G401.6 (cell line): Measurements from ENCODE around the gene RAB9B.

Experiments used
- FAIRE-seq: peaks from 2 replicates; lab custom pipeline; 2012; peaks lifted over from hg19 to GRCh38; lab: Jason Lieb, UNC

The RAB9B gene

GRCh38 chrX:103806862-103807474, 25.1 kb downstream of the RAB9B start:
- FAIRE-seq: no peak

- no peak for FAIRE-seq
These were observed 26.2 kb downstream of the RAB9B start for GRCh38 chrX:103805860-103806259.

DNA sequence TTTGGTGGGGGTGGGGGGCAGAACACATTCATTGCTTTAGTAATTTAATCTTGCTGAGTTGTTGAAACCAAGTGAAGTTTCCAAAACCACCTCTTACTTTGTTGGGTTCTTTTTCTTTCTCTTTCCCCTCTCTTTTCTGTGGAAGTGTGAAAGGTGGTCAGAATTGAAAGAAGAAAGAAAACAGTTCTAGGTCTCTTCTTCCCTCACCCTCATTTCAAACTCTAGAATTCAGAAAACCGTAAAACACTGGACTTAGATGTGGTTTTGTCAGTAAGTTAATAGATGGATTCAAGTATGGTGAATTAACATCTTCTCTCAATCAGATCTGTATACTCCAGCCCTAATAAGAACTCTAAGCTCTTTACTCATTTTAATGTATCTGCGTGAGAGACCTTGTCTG, 31.7 kb downstream of the RAB9B start:
- no peak for FAIRE-seq

DNA sequence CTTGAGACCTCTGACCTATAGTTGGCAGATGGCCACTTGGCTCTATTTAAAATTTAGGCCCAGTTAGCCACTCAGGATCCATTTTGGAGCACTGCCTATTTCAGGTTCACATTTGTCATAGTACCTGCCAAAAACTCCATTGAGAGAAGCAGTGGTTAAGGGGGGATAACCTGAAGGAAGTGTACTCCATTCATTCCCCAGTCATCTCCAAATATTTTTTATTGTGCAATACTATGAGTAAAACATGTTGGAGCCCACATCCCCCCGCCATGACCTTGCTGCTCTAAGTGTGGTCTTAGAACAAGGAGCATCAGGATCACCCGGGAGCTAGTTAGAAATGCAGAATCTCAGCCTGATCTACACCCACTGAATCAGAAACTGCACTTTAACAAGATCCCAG, 34.4 kb downstream of the RAB9B start:
- FAIRE-seq: no peak

- no peak for FAIRE-seq
These were observed 37.9 kb downstream of the RAB9B start for GRCh38 chrX:103794119-103794518.

- no peak for FAIRE-seq
These were observed 38.5 kb downstream of the RAB9B start for GRCh38 chrX:103793545-103793940.

GRCh38 chrX:103792916-103793544, 39.0 kb downstream of the RAB9B start:
- no peak for FAIRE-seq

DNA sequence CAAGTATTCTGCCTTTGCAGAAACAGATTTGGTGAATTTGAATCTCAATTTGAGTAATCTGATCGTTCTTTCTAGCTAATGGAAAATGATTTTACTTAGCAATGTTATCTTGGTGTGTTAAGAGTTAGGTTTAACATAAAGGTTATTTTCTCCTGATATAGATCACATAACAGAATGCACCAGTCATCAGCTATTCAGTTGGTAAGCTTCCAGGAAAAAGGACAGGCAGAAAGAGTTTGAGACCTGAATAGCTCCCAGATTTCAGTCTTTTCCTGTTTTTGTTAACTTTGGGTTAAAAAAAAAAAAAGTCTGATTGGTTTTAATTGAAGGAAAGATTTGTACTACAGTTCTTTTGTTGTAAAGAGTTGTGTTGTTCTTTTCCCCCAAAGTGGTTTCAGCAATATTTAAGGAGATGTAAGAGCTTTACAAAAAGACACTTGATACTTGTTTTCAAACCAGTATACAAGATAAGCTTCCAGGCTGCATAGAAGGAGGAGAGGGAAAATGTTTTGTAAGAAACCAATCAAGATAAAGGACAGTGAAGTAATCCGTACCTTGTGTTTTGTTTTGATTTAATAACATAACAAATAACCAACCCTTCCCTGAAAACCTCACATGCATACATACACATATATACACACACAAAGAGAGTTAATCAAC, 40.1 kb downstream of the RAB9B start:
- FAIRE-seq: no peak

- no peak for FAIRE-seq
These were observed 40.8 kb downstream of the RAB9B start for GRCh38 chrX:103791228-103791627.

DNA sequence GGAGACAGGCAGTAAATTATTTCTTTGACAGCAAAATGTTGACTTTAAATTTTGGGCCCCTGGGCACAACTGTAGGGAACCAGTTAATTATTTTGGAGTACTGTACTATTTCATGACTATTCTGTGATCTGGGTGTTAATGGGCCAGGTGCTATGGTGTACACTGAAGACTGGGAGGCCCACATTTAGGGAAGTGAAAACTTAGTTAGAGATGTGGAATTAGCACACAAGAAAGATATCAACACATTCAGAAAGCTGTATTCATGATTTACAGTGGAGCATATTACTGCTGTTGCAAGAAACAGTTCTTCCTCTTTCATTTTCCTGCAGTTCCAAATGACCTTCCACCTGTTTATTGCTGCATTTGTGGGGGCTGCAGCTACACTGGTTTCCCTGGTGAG, 43.1 kb downstream of the RAB9B start:
- FAIRE-seq: no peak

GRCh38 chrX:103783971-103784370, 48.1 kb downstream of the RAB9B start:
- no peak for FAIRE-seq

DNA sequence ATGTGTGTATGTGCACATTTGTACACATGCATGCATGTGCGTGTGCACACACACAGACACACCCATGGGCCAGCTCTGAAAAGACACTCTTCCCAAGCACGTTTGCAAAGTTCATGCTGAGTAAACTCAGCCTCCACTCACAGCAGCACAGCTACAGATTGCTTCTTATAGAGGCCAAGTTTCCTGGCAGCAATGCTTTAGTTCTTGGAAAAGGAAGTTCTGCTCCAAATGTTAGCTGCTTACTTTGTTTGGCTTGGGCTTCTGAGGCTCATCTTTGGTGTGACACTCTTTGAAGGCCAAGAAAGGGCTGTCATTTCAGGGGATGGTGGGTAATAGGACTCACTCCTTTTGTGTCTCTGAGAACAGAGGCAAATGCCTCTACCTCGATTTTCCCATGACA, 48.9 kb downstream of the RAB9B start:
- no peak for FAIRE-seq

DNA sequence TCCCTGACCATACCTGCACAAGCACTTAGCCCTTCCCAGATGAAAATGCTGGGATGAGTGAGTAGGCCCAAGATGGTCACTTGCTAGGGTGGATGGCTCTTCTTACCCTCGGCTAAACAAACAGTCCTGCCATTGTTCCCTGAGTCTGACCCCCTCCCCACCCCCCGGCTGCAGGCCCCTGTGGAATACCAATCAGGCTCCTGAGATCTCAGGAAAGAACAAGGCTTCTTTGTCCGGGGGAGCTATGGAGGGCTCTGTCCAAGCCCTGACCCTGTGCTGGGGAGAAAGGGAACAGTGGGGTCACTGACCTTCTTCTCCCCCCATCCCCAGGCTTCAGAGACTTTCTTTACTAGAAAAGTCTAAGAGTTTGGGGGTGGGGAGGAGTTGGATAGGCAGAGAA, 49.4 kb downstream of the RAB9B start:
- FAIRE-seq: no peak

- FAIRE-seq: no peak
These were observed 50.4 kb downstream of the RAB9B start for GRCh38 chrX:103781706-103782105.

- no peak for FAIRE-seq
These were observed 51.0 kb downstream of the RAB9B start for GRCh38 chrX:103781062-103781402.

DNA sequence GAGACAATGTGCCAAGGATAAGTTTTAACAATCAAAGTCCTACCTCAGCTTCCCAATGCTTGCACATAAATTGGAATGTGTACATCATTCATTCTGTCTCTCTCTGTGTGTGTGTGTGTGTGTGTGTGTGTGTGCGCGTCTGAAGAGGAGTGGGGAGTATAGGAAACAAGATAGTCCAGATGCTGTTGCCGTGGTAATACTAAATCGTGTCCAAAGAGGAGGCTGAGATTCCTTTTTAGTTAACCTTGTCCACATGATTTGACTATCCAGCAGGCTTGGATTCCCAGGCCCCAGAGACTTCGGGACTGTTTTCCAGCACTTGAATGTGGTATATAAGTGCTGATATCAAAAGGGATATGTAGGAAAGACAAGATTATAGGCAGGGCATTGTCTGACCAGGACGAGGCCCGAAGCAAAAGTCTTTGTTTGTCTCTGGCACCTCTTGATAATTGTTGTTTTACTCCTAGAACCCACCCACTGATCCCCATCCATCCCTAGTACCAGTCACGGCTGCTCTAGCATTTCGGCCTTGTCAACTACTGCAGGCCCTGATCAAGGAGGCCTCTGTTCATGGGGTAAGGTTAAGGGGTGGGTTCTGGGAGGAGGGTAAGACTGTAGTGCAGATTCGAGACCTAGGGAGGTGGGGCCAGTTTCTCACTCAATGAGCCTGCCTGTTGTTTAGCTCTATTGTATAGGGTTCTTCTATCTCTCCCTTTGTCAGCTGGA, 51.6 kb downstream of the RAB9B start:
- FAIRE-seq: no peak

DNA sequence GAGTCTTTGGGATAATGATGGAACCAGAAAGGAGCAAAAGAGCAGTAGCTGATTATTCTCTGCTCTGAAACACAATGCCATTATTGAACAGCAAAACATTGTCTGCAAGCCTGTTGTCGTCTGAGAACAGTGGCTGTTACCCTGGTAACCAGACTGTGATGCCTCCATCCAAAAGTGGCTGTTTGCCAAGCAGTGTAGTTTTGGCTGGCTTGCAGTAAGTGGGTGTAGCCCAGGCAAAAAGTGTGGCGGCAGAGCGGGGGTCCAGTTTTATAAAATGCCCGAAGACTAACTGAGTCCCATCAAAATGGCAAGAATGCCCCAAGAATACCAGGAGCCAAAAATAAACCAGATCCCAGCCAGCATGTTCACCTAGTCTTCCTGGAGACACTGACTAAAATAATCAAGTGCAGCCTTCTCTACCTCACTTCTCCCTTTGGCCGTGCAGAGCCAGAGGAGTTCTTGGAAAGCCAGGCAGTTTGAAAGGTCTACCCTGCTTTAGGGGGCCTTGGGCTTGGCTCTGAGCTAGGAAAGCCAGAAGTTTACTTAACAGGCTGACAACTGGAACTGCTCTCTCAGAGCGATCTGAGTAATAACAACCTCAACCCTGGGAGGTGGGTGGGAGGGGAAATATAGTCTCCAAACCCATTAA, 52.8 kb downstream of the RAB9B start:
- FAIRE-seq: no peak

DNA sequence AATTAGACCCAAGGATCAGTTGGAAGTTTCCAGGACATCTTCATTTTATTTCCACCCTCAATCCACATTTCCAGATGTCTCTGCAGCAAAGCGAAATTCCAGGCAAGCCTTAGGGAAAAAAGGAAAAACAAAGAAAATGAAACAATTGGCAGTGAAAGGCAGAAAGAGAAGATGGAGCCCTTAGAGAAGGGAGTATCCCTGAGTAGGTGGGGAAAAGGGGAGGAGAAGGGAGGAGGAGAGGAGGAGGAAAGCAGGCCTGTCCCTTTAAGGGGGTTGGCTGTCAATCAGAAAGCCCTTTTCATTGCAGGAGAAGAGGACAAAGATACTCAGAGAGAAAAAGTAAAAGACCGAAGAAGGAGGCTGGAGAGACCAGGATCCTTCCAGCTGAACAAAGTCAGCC, 55.5 kb downstream of the RAB9B start, which contains the start of gene PLP1:
Gene PLP1, plus strand, starts transcription at position 295 of the 400 bp plus-strand sequence. CDS start 156 bp downstream, outside the sequence.
- no peak for FAIRE-seq

DNA sequence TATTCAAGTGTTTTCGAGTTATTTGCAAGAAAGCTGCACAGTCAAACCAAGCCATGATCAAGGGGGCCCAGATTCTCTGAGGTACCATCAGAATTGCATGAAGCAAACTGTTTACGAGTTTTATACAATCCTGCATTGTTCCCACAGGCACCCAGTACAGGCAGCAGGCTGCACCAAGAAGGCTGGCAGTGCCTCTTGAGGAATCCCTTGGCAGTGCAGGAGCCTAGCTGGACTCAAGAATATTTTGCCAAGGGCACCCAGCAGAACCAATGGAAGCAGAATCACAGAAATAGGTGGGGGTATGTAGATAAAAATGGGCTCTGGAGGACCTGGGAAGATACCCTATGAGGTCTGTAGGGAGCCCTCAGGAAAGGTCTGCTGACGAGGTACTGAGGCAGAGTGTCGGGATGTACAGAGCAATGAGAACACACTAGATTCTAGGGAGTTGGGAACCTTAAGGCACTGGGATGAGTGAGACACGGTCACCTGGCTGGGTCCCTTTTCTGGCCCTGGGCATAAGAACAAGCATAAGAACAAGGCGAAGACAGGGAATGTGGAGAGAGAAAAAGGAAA, 57.9 kb downstream of the RAB9B start:
- no peak for FAIRE-seq

GRCh38 chrX:103773445-103773844, 58.6 kb downstream of the RAB9B start:
- no peak for FAIRE-seq
